GM21447 (cell line): ENCODE data around the gene AMOTL2.

Experiments
- ATAC-seq: cut with Tn5 transposase; IDR thresholded peaks from one replicate; pipeline ENCODE4 v1.9.1; 2021; ENCODE audit not compliant: unreplicated experiment

The AMOTL2 gene

GRCh38 chr3:134336587-134336986 is 37.7 kb downstream of the AMOTL2 start:
- no peak for ATAC-seq

- no peak for ATAC-seq
Measured at GRCh38 chr3:134334901-134335280, 39.4 kb downstream of the AMOTL2 start.

- no peak for ATAC-seq
Measured at GRCh38 chr3:134334231-134334900, 39.9 kb downstream of the AMOTL2 start.

GRCh38 chr3:134333522-134334181 is 40.6 kb downstream of the AMOTL2 start:
- ATAC-seq, result no peak

- ATAC-seq, result no peak
Measured at GRCh38 chr3:134332344-134332743, 41.9 kb downstream of the AMOTL2 start.

- no peak for ATAC-seq
Measured at GRCh38 chr3:134331811-134332199, 42.4 kb downstream of the AMOTL2 start.

GRCh38 chr3:134330883-134331810 is 43.1 kb downstream of the AMOTL2 start:
- ATAC-seq, result no peak

- ATAC-seq, result no peak
Measured at GRCh38 chr3:134328846-134329245, 45.4 kb downstream of the AMOTL2 start.

- no peak for ATAC-seq
Measured at GRCh38 chr3:134328147-134328591, 46.1 kb downstream of the AMOTL2 start.

GRCh38 chr3:134327594-134327975 is 46.7 kb downstream of the AMOTL2 start:
- no peak for ATAC-seq

- no peak for ATAC-seq
Measured at GRCh38 chr3:134326760-134327593, 47.3 kb downstream of the AMOTL2 start.

- ATAC-seq, result no peak
Measured at GRCh38 chr3:134326126-134326525, 48.1 kb downstream of the AMOTL2 start.

GRCh38 chr3:134325706-134326105 is 48.5 kb downstream of the AMOTL2 start:
- ATAC-seq, result no peak

- no peak for ATAC-seq
Measured at GRCh38 chr3:134325061-134325705, 49.1 kb downstream of the AMOTL2 start.

GRCh38 chr3:134323966-134324962 is 50.0 kb downstream of the AMOTL2 start:
- no peak for ATAC-seq

GRCh38 chr3:134322286-134322685 is 52.0 kb downstream of the AMOTL2 start:
- ATAC-seq, result no peak

- no peak for ATAC-seq
Measured at GRCh38 chr3:134320749-134321148, 53.5 kb downstream of the AMOTL2 start.

- no peak for ATAC-seq
Measured at GRCh38 chr3:134319931-134320330, 54.3 kb downstream of the AMOTL2 start.

GRCh38 chr3:134318166-134318565 is 56.1 kb downstream of the AMOTL2 start:
- no peak for ATAC-seq
